ENCODE results near the gene AKNA. TPM values are rescaled to one million over a fixed set of nuclear protein-coding genes. Genes with fewer than 3 reads are reported as not detected.

The AKNA gene
- total RNA-seq, 1 donor from 2014 or later: 43.1 TPM

- no peak overlapping the region for H3K4me3 Mint-ChIP-seq (ENCODE audit: unreplicated experiment)
- DNase-seq (ENCODE audit: low spot score): no peak
- H3K36me3 Mint-ChIP-seq (ENCODE audit: low read depth): peaks cover 38% of the 10 kb centered on the region
- no peak for TF ChIP-seq CTCF (IDR thresholded peaks at IDR 0.05)
- peaks cover 12% of the 10 kb centered on the region for H3K4me1 Mint-ChIP-seq (ENCODE audit: low read depth)
- H3K27me3 Mint-ChIP-seq (ENCODE audit: low read depth): no peaks in the 10 kb centered on the region
- H3K9me3 Mint-ChIP-seq (ENCODE audit: low read depth): no peaks in the 10 kb centered on the region
- H3K27ac Mint-ChIP-seq (ENCODE audit: unreplicated experiment): no peak overlapping the region
Observed at GRCh38 chr9:114372921-114373448, 14.8 kb downstream of the AKNA start.

- H3K27ac Mint-ChIP-seq (ENCODE audit: unreplicated experiment): peak overlapping the region; percentile 32
- no peak overlapping the region for H3K4me3 Mint-ChIP-seq (ENCODE audit: unreplicated experiment)
- DNase-seq (ENCODE audit: low spot score): no peak
- no peaks in the 10 kb centered on the region for H3K9me3 Mint-ChIP-seq (ENCODE audit: low read depth)
- no peak for TF ChIP-seq CTCF (IDR thresholded peaks at IDR 0.05)
- H3K4me1 Mint-ChIP-seq (ENCODE audit: low read depth): peaks cover 20% of the 10 kb centered on the region
- H3K36me3 Mint-ChIP-seq (ENCODE audit: low read depth): peaks cover 33% of the 10 kb centered on the region
- H3K27me3 Mint-ChIP-seq (ENCODE audit: low read depth): no peaks in the 10 kb centered on the region
Observed at GRCh38 chr9:114371973-114372917, 15.5 kb downstream of the AKNA start.

- Mint-ChIP-seq H3K4me3 (ENCODE audit: unreplicated experiment) (no peak overlapping the region), H3K27me3 (ENCODE audit: low read depth) (no peaks in the 10 kb centered on the region), H3K36me3 (ENCODE audit: low read depth) (peaks cover 29% of the 10 kb centered on the region), H3K9me3 (ENCODE audit: low read depth) (no peaks in the 10 kb centered on the region), H3K4me1 (ENCODE audit: low read depth) (peaks cover 28% of the 10 kb centered on the region), H3K27ac (ENCODE audit: unreplicated experiment) (no peak overlapping the region)
- peak; percentile 54 for DNase-seq (ENCODE audit: low spot score)
- TF ChIP-seq CTCF (IDR thresholded peaks at IDR 0.05): no peak
Observed at GRCh38 chr9:114371343-114371944, 16.3 kb downstream of the AKNA start.

- no peaks in the 10 kb centered on the region for H3K27me3 Mint-ChIP-seq (ENCODE audit: low read depth)
- DNase-seq (ENCODE audit: low spot score): peak; percentile 77
- H3K27ac Mint-ChIP-seq (ENCODE audit: unreplicated experiment): peak overlapping the region; percentile 49
- no peaks in the 10 kb centered on the region for H3K9me3 Mint-ChIP-seq (ENCODE audit: low read depth)
- no peak overlapping the region for H3K4me3 Mint-ChIP-seq (ENCODE audit: unreplicated experiment)
- no peak for TF ChIP-seq CTCF (IDR thresholded peaks at IDR 0.05)
- peaks cover 29% of the 10 kb centered on the region for H3K36me3 Mint-ChIP-seq (ENCODE audit: low read depth)
- H3K4me1 Mint-ChIP-seq (ENCODE audit: low read depth): peaks cover 33% of the 10 kb centered on the region
Observed at GRCh38 chr9:114370968-114371320, 16.8 kb downstream of the AKNA start.

GRCh38 chr9:114370251-114370967 is 17.4 kb downstream of the AKNA start:
- Mint-ChIP-seq H3K9me3 (ENCODE audit: low read depth) (no peaks in the 10 kb centered on the region), H3K4me1 (ENCODE audit: low read depth) (peaks cover 37% of the 10 kb centered on the region), H3K36me3 (ENCODE audit: low read depth) (peaks cover 29% of the 10 kb centered on the region), H3K27ac (ENCODE audit: unreplicated experiment) (peak overlapping the region; percentile 49), H3K27me3 (ENCODE audit: low read depth) (no peaks in the 10 kb centered on the region), H3K4me3 (ENCODE audit: unreplicated experiment) (no peak overlapping the region)
- DNase-seq (ENCODE audit: low spot score): peak; percentile 40
- no peak for TF ChIP-seq CTCF (IDR thresholded peaks at IDR 0.05)

Measured in chondrocyte (in vitro differentiated cells).